NCI-H1436 (cell line): ENCODE data around the gene KLRF1.
"Not testable (repeated sequence)": the region's sequence is repeated elsewhere in the genome, so short reads cannot be mapped to it uniquely, and the experiment has no call there.

ENCODE experiments used
- DNase-seq: peaks from one replicate; lab custom pipeline; 2025; lab: John Stamatoyannopoulos, UW

Gene KLRF1

GRCh38 chr12:9870286-9870866, 43.1 kb downstream of the KLRF1 start:
- DNase-seq, result no peak

DNA sequence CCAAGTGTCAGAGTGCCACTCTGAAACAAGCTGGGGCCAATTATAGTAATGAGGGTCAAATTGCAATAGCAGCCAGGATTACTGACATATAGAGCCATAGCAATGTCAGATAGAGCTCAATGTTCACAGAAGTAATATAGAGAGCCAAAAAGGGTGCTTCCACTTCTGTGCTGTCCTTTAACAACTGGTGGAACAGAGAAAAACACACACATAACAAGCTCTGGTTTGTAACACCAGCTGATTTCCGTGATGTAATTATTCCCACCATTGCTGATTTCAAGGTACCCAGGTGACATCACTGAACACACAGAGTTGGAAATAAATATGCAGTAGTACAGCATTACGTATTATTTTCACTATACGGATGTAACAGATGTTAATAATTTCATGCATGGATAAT, 44.9 kb downstream of the KLRF1 start:
- no peak for DNase-seq

DNA sequence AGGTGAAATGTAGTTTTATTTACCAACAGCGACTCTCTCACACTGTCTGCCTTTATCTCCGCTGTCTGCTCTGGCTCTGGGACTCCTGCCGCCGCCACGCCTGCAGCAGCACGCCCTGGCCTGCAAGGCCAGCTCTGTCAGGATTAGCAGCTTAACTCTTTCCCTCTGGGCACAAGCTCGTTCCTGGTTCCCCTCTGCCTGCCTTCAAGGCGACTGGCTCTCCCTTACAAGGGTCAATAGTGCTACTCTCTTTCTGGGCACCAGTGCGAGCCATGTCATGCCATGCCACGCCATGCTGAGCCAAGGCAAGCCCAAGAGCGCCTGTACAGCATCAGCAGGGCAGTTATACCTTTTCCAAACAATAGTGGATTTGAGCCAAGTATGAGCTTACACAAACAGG, 45.5 kb downstream of the KLRF1 start:
- DNase-seq, result no peak

GRCh38 chr12:9876120-9876519, 48.8 kb downstream of the KLRF1 start:
- DNase-seq, result not testable (repeated sequence)

- DNase-seq, result no peak
Measured at GRCh38 chr12:9880532-9881078, 53.3 kb downstream of the KLRF1 start.

DNA sequence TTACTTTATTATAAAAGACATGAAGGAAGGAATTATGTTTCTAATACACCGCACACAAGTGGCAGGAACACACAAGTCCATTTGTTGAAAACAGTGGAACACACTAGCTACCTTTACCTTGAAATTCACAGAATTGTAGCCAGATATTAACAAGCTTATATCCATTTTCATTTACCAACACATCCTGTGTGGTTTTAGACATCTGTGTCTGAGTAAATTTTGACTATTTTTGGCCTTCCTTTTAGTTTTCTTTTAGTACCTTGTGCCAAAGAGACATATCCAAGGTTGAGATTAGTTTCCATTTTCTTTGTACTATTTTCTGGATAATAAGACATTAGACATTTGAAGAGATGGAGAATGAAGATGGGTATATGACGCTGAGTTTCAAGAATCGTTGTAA, 54.0 kb downstream of the KLRF1 start, which contains the start of gene KLRF2:
KLRF2 (plus strand) TSS at position 244 of the 400 bp plus-strand sequence; CDS start at position 351, 107 bp downstream.
- DNase-seq, result no peak

- DNase-seq, result no peak
Measured at GRCh38 chr12:9881988-9882387, 54.7 kb downstream of the KLRF1 start.

GRCh38 chr12:9883175-9883574, 55.9 kb downstream of the KLRF1 start:
- DNase-seq, result no peak

DNA sequence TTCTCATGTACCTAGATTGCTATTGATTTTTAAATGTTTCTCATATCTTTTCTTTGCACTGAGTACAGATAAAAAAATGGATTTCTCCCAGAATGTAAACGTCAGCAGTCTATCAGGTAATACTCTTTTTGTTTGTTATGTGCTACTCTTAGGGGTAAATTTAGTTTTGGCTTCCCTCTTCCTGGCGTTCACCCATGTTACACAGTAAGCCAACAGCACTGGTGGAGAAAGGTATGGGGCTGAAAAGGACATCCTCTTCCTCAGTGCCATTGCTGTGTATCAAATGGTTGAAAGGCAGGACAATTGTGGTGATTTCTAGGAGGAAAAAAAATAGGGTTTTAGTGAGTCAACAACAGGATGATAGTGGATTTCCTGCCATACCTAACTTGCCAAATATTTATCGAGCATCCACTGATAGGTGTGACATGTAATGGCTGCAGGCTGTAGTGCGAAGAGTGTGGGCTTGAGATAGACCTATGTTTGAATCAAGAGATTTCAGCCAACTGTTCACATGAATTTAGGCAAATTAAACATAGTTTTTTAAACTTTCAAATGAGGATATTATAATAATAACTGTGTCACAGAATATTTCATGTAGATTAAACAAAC, 61.5 kb downstream of the KLRF1 start:
- DNase-seq, result no peak
